ENCODE results near the gene AFF2.

AFF2 gene

GRCh38 chrX:148933881-148934280 lies 433.5 kb downstream of the AFF2 start:
- Histone ChIP-seq H3K9me3 (ENCODE audit: control insufficient read depth, insufficient read depth, low read length) (no peaks in the 10 kb centered on the region), H3K4me3 (ENCODE audit: low read length) (no peak overlapping the region), H3K36me3 (ENCODE audit: control insufficient read depth, insufficient read depth, low read length) (no peaks in the 10 kb centered on the region), H3K4me1 (ENCODE audit: control insufficient read depth, insufficient read depth, low read length) (no peaks in the 10 kb centered on the region), H3K27me3 (ENCODE audit: control insufficient read depth, insufficient read depth, low read length) (no peaks in the 10 kb centered on the region), H3K27ac (ENCODE audit: low read length) (no peak overlapping the region)
- no peak for DNase-seq (ENCODE audit: low read depth, low spot score)
- WGBS (ENCODE audit: insufficient coverage, insufficient read length), result no CpG with 5 or more reads among the region's 4 CpGs

- no CpG with 5 or more reads among the region's 4 CpGs for WGBS (ENCODE audit: insufficient coverage, insufficient read length)
- H3K4me3 ChIP-seq (ENCODE audit: low read length), result no peak overlapping the region
- DNase-seq (ENCODE audit: low read depth, low spot score), result no peak
- no peaks in the 10 kb centered on the region for H3K36me3 ChIP-seq (ENCODE audit: control insufficient read depth, insufficient read depth, low read length)
- no peaks in the 10 kb centered on the region for H3K9me3 ChIP-seq (ENCODE audit: control insufficient read depth, insufficient read depth, low read length)
- H3K27ac ChIP-seq (ENCODE audit: low read length), result no peak overlapping the region
- H3K27me3 ChIP-seq (ENCODE audit: control insufficient read depth, insufficient read depth, low read length), result no peaks in the 10 kb centered on the region
- H3K4me1 ChIP-seq (ENCODE audit: control insufficient read depth, insufficient read depth, low read length), result no peaks in the 10 kb centered on the region
Observed at GRCh38 chrX:148938348-148938747, 437.9 kb downstream of the AFF2 start.

- Histone ChIP-seq H3K27me3 (ENCODE audit: control insufficient read depth, insufficient read depth, low read length) (no peaks in the 10 kb centered on the region), H3K27ac (ENCODE audit: low read length) (no peak overlapping the region), H3K36me3 (ENCODE audit: control insufficient read depth, insufficient read depth, low read length) (no peaks in the 10 kb centered on the region), H3K4me1 (ENCODE audit: control insufficient read depth, insufficient read depth, low read length) (no peaks in the 10 kb centered on the region), H3K4me3 (ENCODE audit: low read length) (no peak overlapping the region), H3K9me3 (ENCODE audit: control insufficient read depth, insufficient read depth, low read length) (no peaks in the 10 kb centered on the region)
- DNase-seq (ENCODE audit: low read depth, low spot score), result no peak
- WGBS (ENCODE audit: insufficient coverage, insufficient read length), result no CpG with 5 or more reads among the region's 1 CpG
Observed at GRCh38 chrX:148940411-148940996, 440.1 kb downstream of the AFF2 start.

GRCh38 chrX:148942754-148943153 lies 442.3 kb downstream of the AFF2 start:
- Histone ChIP-seq H3K27me3 (ENCODE audit: control insufficient read depth, insufficient read depth, low read length) (no peaks in the 10 kb centered on the region), H3K9me3 (ENCODE audit: control insufficient read depth, insufficient read depth, low read length) (no peaks in the 10 kb centered on the region), H3K36me3 (ENCODE audit: control insufficient read depth, insufficient read depth, low read length) (no peaks in the 10 kb centered on the region), H3K4me1 (ENCODE audit: control insufficient read depth, insufficient read depth, low read length) (no peaks in the 10 kb centered on the region), H3K27ac (ENCODE audit: low read length) (no peak overlapping the region), H3K4me3 (ENCODE audit: low read length) (no peak overlapping the region)
- no peak for DNase-seq (ENCODE audit: low read depth, low spot score)
- WGBS (ENCODE audit: insufficient coverage, insufficient read length), result no CpG with 5 or more reads among the region's 5 CpGs

- Histone ChIP-seq H3K4me3 (ENCODE audit: low read length) (no peak overlapping the region), H3K4me1 (ENCODE audit: control insufficient read depth, insufficient read depth, low read length) (no peaks in the 10 kb centered on the region), H3K9me3 (ENCODE audit: control insufficient read depth, insufficient read depth, low read length) (no peaks in the 10 kb centered on the region), H3K27me3 (ENCODE audit: control insufficient read depth, insufficient read depth, low read length) (no peaks in the 10 kb centered on the region), H3K36me3 (ENCODE audit: control insufficient read depth, insufficient read depth, low read length) (no peaks in the 10 kb centered on the region), H3K27ac (ENCODE audit: low read length) (no peak overlapping the region)
- WGBS (ENCODE audit: insufficient coverage, insufficient read length), result no CpG with 5 or more reads among the region's 3 CpGs
- DNase-seq (ENCODE audit: low read depth, low spot score), result no peak
Observed at GRCh38 chrX:148947399-148947975, 447.1 kb downstream of the AFF2 start.

GRCh38 chrX:148956352-148956751 lies 455.9 kb downstream of the AFF2 start:
- Histone ChIP-seq H3K27ac (ENCODE audit: low read length) (no peak overlapping the region), H3K27me3 (ENCODE audit: control insufficient read depth, insufficient read depth, low read length) (no peaks in the 10 kb centered on the region), H3K4me3 (ENCODE audit: low read length) (no peak overlapping the region), H3K4me1 (ENCODE audit: control insufficient read depth, insufficient read depth, low read length) (no peaks in the 10 kb centered on the region), H3K9me3 (ENCODE audit: control insufficient read depth, insufficient read depth, low read length) (no peaks in the 10 kb centered on the region), H3K36me3 (ENCODE audit: control insufficient read depth, insufficient read depth, low read length) (no peaks in the 10 kb centered on the region)
- WGBS (ENCODE audit: insufficient coverage, insufficient read length), result no CpG with 5 or more reads among the region's 3 CpGs
- DNase-seq (ENCODE audit: low read depth, low spot score), result no peak

- Histone ChIP-seq H3K9me3 (ENCODE audit: control insufficient read depth, insufficient read depth, low read length) (no peaks in the 10 kb centered on the region), H3K27me3 (ENCODE audit: control insufficient read depth, insufficient read depth, low read length) (no peaks in the 10 kb centered on the region), H3K36me3 (ENCODE audit: control insufficient read depth, insufficient read depth, low read length) (no peaks in the 10 kb centered on the region), H3K4me1 (ENCODE audit: control insufficient read depth, insufficient read depth, low read length) (no peaks in the 10 kb centered on the region), H3K4me3 (ENCODE audit: low read length) (no peak overlapping the region), H3K27ac (ENCODE audit: low read length) (no peak overlapping the region)
- DNase-seq (ENCODE audit: low read depth, low spot score), result no peak
- no CpG with 5 or more reads among the region's 1 CpG for WGBS (ENCODE audit: insufficient coverage, insufficient read length)
Observed at GRCh38 chrX:148958901-148959300, 458.5 kb downstream of the AFF2 start.

GRCh38 chrX:148960060-148960459 lies 459.6 kb downstream of the AFF2 start:
- H3K27me3 ChIP-seq (ENCODE audit: control insufficient read depth, insufficient read depth, low read length), result no peaks in the 10 kb centered on the region
- no peaks in the 10 kb centered on the region for H3K4me1 ChIP-seq (ENCODE audit: control insufficient read depth, insufficient read depth, low read length)
- no CpG with 5 or more reads among the region's 1 CpG for WGBS (ENCODE audit: insufficient coverage, insufficient read length)
- no peaks in the 10 kb centered on the region for H3K36me3 ChIP-seq (ENCODE audit: control insufficient read depth, insufficient read depth, low read length)
- no peaks in the 10 kb centered on the region for H3K9me3 ChIP-seq (ENCODE audit: control insufficient read depth, insufficient read depth, low read length)
- no peak for DNase-seq (ENCODE audit: low read depth, low spot score)
- no peak overlapping the region for H3K27ac ChIP-seq (ENCODE audit: low read length)
- no peak overlapping the region for H3K4me3 ChIP-seq (ENCODE audit: low read length)

- no peak for DNase-seq (ENCODE audit: low read depth, low spot score)
Observed at GRCh38 chrX:148961985-148962384, 461.6 kb downstream of the AFF2 start.

GRCh38 chrX:148976571-148977400 lies 476.4 kb downstream of the AFF2 start:
- no peak for DNase-seq (ENCODE audit: low read depth, low spot score)
- Histone ChIP-seq H3K9me3 (ENCODE audit: control insufficient read depth, insufficient read depth, low read length) (no peaks in the 10 kb centered on the region), H3K27ac (ENCODE audit: low read length) (no peak overlapping the region), H3K4me3 (ENCODE audit: low read length) (no peak overlapping the region), H3K36me3 (ENCODE audit: control insufficient read depth, insufficient read depth, low read length) (no peaks in the 10 kb centered on the region), H3K27me3 (ENCODE audit: control insufficient read depth, insufficient read depth, low read length) (no peaks in the 10 kb centered on the region), H3K4me1 (ENCODE audit: control insufficient read depth, insufficient read depth, low read length) (no peaks in the 10 kb centered on the region)
- WGBS (ENCODE audit: insufficient coverage, insufficient read length), result no CpG with 5 or more reads among the region's 8 CpGs

More at GRCh38 chrX:148961985-148962384, 461.6 kb downstream of the AFF2 start:
- Histone ChIP-seq H3K27me3 (ENCODE audit: control insufficient read depth, insufficient read depth, low read length) (no peaks in the 10 kb centered on the region), H3K4me1 (ENCODE audit: control insufficient read depth, insufficient read depth, low read length) (no peaks in the 10 kb centered on the region), H3K36me3 (ENCODE audit: control insufficient read depth, insufficient read depth, low read length) (no peaks in the 10 kb centered on the region), H3K4me3 (ENCODE audit: low read length) (no peak overlapping the region), H3K9me3 (ENCODE audit: control insufficient read depth, insufficient read depth, low read length) (no peaks in the 10 kb centered on the region), H3K27ac (ENCODE audit: low read length) (no peak overlapping the region)
- no CpG with 5 or more reads among the region's 4 CpGs for WGBS (ENCODE audit: insufficient coverage, insufficient read length)
